SK-N-SH treated with all-trans-retinoic acid at 6 μM for 48 hours (cell line): ENCODE measurements around the gene PKMYT1.

Experiments
- ISL1 ChIP-seq: fragments of 250-450 bp; sonication (Bioruptor Pico); IDR thresholded peaks from 2 replicates; pipeline ENCODE4 v2.1.2; 2022; ENCODE audit warnings: mild to moderate bottlenecking, moderate library complexity
- SNAI2 ChIP-seq: fragments of 250-450 bp; sonication (Bioruptor Pico); IDR thresholded peaks from 2 replicates; pipeline ENCODE4 v1.5.0; 2020; ENCODE audit warnings: mild to moderate bottlenecking, moderate library complexity

DNA sequence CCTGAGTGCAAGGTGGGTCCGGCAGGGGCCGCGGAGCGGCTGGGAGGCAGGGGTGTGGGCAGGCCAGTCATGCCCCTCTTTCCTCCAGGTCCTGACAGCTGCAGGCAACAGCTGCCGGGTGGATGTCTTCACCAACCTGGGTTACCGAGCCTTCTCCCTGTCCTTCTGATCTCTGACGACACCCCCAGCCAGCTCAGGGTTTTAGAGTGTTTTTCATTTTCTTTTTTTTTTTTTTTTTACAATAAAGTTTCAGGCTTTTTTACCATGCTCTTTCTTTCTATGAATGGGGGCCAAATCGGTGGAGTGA, 47.2 kb upstream of the PKMYT1 start:
- TF ChIP-seq SNAI2 (no peak), ISL1 (CRISPR knock-in tag) (no peak)
